CD4-positive, alpha-beta T cell (primary cell): ENCODE results near the gene ARHGAP42. TPM values are rescaled to one million over a fixed set of nuclear protein-coding genes. Genes with fewer than 3 reads are reported as not detected.

Experiments
- ATAC-seq: fragments of 200-7000 bp; cut with Tn5 transposase; one replicate; pipeline ENCODE4 v1.10.0; 2022; ENCODE audit warnings: mild to moderate bottlenecking; ENCODE audit not compliant: poor library complexity
- CTCF ChIA-PET: fragments of 350-600 bp; sonication (Branson Sonifier 250); formaldehyde crosslinking; loops from one replicate; lab custom pipeline; 2021; ENCODE audit warnings: antibody characterized with exemption, inconsistent platforms; lab: Charles Lee
- POLR2A ChIA-PET: fragments of 350-600 bp; sonication (Branson Sonifier 250); formaldehyde crosslinking; loops from one replicate; lab custom pipeline; 2021; ENCODE audit warnings: antibody characterized with exemption, inconsistent platforms; lab: Charles Lee
- DNase-seq, 14 experiments: peaks; one replicate each; pipeline ENCODE4 v3.0.0-alpha.2; 2013 to 2020; ENCODE audit warnings: mixed read lengths in 2 of 14
- H3K27ac ChIP-seq, 2 donors: one replicate each; pipeline versions ENCODE4 v1.5.1 to v1.7.0; 2013; ENCODE audit warnings: low read length in 2 of 2, low read depth in 1 of 2, mild to moderate bottlenecking in 1 of 2
- H3K27me3 ChIP-seq, 2 experiments: 1 replicate in 1 of 2; 2 replicates in 1 of 2; pipeline versions ENCODE4 v1.6.1 to v1.7.0; 2013; ENCODE audit warnings: low read length in 2 of 2, control low read depth in 1 of 2, mild to moderate bottlenecking in 1 of 2, moderate library complexity in 1 of 2; ENCODE audit not compliant: insufficient read depth in 2 of 2, control insufficient read depth in 1 of 2
- H3K36me3 ChIP-seq: one replicate; pipeline ENCODE4 v1.6.1; 2013; ENCODE audit warnings: low read length, control low read depth; ENCODE audit not compliant: insufficient read depth
- H3K4me1 ChIP-seq: one replicate; pipeline ENCODE4 v1.6.1; 2013; ENCODE audit warnings: low read length, control low read depth; ENCODE audit not compliant: insufficient read depth
- H3K4me3 ChIP-seq: one replicate; pipeline ENCODE4 v1.5.1; 2013; ENCODE audit warnings: mild to moderate bottlenecking, low read length, moderate library complexity
- H3K9me3 ChIP-seq, 2 experiments: 1 replicate in 1 of 2; 2 replicates in 1 of 2; pipeline versions ENCODE4 v1.6.1 to v1.7.0; 2013; ENCODE audit warnings: low read length in 2 of 2, mild to moderate bottlenecking in 2 of 2, control low read depth in 1 of 2, moderate library complexity in 1 of 2; ENCODE audit not compliant: control insufficient read depth in 1 of 2, insufficient read depth in 1 of 2
- H3K27ac Mint-ChIP-seq: one replicate; pipeline ENCODE4 v1.8.0; 2020; ENCODE audit warnings: mixed read lengths
- H3K27me3 Mint-ChIP-seq: one replicate; pipeline ENCODE4 v1.8.0; 2021; ENCODE audit warnings: mixed read lengths
- H3K36me3 Mint-ChIP-seq: one replicate; pipeline ENCODE4 v1.8.0; 2021; ENCODE audit warnings: low read depth, mixed read lengths
- H3K4me1 Mint-ChIP-seq: one replicate; pipeline ENCODE4 v1.8.0; 2021; ENCODE audit warnings: low read depth, mixed read lengths
- H3K4me3 Mint-ChIP-seq: one replicate; pipeline ENCODE4 v1.8.0; 2020; ENCODE audit warnings: mild to moderate bottlenecking, mixed read lengths
- H3K9me3 Mint-ChIP-seq: one replicate; pipeline ENCODE4 v1.8.0; 2020; ENCODE audit warnings: mixed read lengths
- intact Hi-C, 2 experiments: fragments of 100-400 bp; cut with DNase I in 1 of 2; cut with micrococcal nuclease in 1 of 2; formaldehyde crosslinking; loops; one replicate each; pipeline versions ENCODE4 v1.15.1 to v1.9.0; 2023 to 2025; cut with DNase I, micrococcal nuclease
- total RNA-seq, 174 experiments: library from RNA in 2 of 174; stranded (reverse) in 2 of 174; gene quantifications; one replicate each; pipeline ENCODE4 v1.2.3 and lab custom pipeline; 2021 to 2026
- TF ChIP-seq, protein P1 (sequence below): fragments of 200-600 bp; IDR thresholded peaks from one replicate; pipeline ENCODE4 v1.8.0; 2022; ENCODE audit warnings: antibody characterized with exemption, mild to moderate bottlenecking

ARHGAP42 gene
- total RNA-seq, 2 experiments from 2014 or later = not detected

- H3K4me3 ChIP-seq = no peak overlapping the region
- DNase-seq (no peak), ATAC-seq (no peak)
- TF ChIP-seq, protein P1, sequence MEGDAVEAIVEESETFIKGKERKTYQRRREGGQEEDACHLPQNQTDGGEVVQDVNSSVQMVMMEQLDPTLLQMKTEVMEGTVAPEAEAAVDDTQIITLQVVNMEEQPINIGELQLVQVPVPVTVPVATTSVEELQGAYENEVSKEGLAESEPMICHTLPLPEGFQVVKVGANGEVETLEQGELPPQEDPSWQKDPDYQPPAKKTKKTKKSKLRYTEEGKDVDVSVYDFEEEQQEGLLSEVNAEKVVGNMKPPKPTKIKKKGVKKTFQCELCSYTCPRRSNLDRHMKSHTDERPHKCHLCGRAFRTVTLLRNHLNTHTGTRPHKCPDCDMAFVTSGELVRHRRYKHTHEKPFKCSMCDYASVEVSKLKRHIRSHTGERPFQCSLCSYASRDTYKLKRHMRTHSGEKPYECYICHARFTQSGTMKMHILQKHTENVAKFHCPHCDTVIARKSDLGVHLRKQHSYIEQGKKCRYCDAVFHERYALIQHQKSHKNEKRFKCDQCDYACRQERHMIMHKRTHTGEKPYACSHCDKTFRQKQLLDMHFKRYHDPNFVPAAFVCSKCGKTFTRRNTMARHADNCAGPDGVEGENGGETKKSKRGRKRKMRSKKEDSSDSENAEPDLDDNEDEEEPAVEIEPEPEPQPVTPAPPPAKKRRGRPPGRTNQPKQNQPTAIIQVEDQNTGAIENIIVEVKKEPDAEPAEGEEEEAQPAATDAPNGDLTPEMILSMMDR = no peak
- H3K4me1 Mint-ChIP-seq = no peaks in the 10 kb centered on the region
- ChIA-PET CTCF (no interaction called here), POLR2A (no interaction called here)
- H3K27me3 Mint-ChIP-seq = no peaks in the 10 kb centered on the region
- H3K36me3 ChIP-seq = no peaks in the 10 kb centered on the region
- H3K9me3 Mint-ChIP-seq = peaks cover 4% of the 10 kb centered on the region
- no peaks in the 10 kb centered on the region for H3K27me3 ChIP-seq
- no peak overlapping the region for H3K27ac Mint-ChIP-seq
- intact Hi-C loops = no loop called here
- no peak overlapping the region for H3K27ac ChIP-seq
- no peaks in the 10 kb centered on the region for H3K9me3 ChIP-seq
- H3K4me1 ChIP-seq = no peaks in the 10 kb centered on the region
- H3K4me3 Mint-ChIP-seq = no peak overlapping the region
- H3K36me3 Mint-ChIP-seq = no peaks in the 10 kb centered on the region
These were observed 182.2 kb downstream of the ARHGAP42 start for GRCh38 chr11:100869328-100869727.

DNA sequence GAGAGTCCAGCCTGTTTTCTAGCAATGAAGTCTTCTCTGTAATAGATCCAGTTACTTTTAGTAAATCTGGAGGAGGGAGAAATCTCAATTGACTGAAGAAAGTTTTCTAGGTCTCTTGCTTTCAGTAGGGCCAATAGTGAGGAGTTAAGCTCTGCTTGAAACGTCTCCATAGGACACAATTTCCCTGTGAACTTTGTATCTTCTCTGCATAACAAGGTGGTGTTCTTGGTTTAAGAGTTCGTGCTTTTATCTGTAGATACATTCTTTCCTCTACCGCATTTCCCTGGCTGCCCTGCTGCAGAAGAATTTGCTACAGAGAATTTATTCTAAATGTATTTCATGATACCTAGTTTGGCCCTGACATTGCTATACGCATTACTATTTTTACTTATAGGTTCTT is 183.1 kb downstream of the ARHGAP42 start:
- TF ChIP-seq, protein P1 = no peak
- no peak overlapping the region for H3K27ac Mint-ChIP-seq
- intact Hi-C loops = no loop called here
- no peaks in the 10 kb centered on the region for H3K4me1 Mint-ChIP-seq
- H3K9me3 Mint-ChIP-seq = peaks cover 4% of the 10 kb centered on the region
- no peaks in the 10 kb centered on the region for H3K27me3 Mint-ChIP-seq
- ATAC-seq (no peak), DNase-seq (no peak)
- Histone ChIP-seq H3K27ac (no peak overlapping the region), H3K36me3 (no peaks in the 10 kb centered on the region), H3K4me1 (no peaks in the 10 kb centered on the region), H3K27me3 (no peaks in the 10 kb centered on the region), H3K9me3 (peaks cover 0 to under 1% of the 10 kb centered on the region in 2 experiments), H3K4me3 (no peak overlapping the region)
- ChIA-PET POLR2A (no interaction called here), CTCF (no interaction called here)
- H3K4me3 Mint-ChIP-seq = no peak overlapping the region
- no peaks in the 10 kb centered on the region for H3K36me3 Mint-ChIP-seq

DNA sequence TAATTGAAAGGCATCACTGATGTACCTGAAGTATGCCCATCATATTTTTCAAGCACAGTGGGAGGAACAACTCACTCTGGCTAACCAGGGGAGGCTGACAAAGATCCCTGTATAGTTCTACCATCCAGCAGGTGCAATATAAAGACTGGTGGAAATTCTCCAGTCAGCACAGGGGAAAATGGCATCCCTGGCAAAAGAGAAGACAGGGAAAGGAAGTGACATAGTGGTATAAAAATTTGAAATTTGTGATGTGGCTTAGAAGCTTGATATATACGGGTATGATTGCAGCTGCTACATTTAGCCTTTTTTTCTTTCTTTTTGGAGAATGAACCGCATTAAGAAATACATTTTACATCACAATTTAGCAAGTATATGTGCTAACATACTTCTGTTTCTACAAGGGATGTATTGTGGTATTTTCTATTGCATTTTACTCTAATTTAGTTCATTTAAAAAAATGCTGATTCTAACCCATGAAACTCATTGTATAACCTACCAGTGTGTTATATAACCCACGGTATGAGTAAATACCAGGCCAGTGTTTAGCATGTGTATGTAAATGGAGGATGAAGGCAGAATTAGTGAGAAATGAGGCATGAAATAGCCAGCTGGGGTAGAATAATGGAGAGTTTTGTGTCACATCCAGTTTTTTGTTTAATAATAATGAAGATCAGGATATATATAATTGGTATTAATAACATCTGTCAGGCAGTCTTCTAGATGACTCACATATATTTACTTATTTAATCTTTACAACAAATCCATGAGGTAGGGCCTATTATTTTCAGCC is 186.1 kb downstream of the ARHGAP42 start:
- CTCF ChIA-PET = no interaction called here
- ATAC-seq = no peak

More for the DNA sequence above, 186.1 kb downstream of the ARHGAP42 start:
- H3K27ac ChIP-seq = no peak overlapping the region
- H3K36me3 ChIP-seq = no peaks in the 10 kb centered on the region
- TF ChIP-seq, protein P1 = no peak
- no peaks in the 10 kb centered on the region for H3K36me3 Mint-ChIP-seq
- POLR2A ChIA-PET = no interaction called here
- no peak overlapping the region for H3K4me3 Mint-ChIP-seq
- H3K4me1 ChIP-seq = no peaks in the 10 kb centered on the region
- H3K9me3 Mint-ChIP-seq = peaks cover 2% of the 10 kb centered on the region
- intact Hi-C loops = no loop called here
- no peaks in the 10 kb centered on the region for H3K27me3 ChIP-seq
- no peak overlapping the region for H3K4me3 ChIP-seq
- peaks cover 0 to 7% of the 10 kb centered on the region in 2 experiments for H3K9me3 ChIP-seq
- H3K27ac Mint-ChIP-seq = no peak overlapping the region
- H3K27me3 Mint-ChIP-seq = no peaks in the 10 kb centered on the region
- H3K4me1 Mint-ChIP-seq = no peaks in the 10 kb centered on the region
- DNase-seq = no peak
